Stimulated activated CD4-positive, alpha-beta T cell treated with anti-CD3 and anti-CD28 coated beads, Interleukin-2, amount 100 ng/mL, for 24 hours (primary cell): Measurements from ENCODE around the gene GPHN.

Source experiments
- DNase-seq, 2 donors: peaks; one replicate each; pipeline ENCODE4 v3.0.0-alpha.2; 2020

The GPHN gene

DNA sequence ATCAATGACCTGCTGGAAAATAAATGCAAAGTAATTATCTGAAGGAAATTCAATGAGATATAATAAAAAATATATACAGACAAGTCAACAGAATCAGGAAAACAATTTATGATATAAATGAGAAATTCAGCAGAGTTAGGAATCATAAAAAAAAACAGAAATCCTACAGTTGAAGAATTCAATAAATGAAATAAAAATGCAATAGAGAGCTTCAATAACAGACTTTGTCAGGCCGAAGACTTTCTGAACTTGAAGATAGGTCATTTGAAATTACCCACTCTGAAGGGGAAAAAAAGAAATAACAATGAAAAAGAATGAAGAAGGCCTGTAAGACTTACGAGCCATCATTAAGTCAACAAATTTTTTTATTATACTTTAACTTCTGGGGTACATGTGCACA, 665.8 kb downstream of the GPHN start:
- DNase-seq = no peak

DNA sequence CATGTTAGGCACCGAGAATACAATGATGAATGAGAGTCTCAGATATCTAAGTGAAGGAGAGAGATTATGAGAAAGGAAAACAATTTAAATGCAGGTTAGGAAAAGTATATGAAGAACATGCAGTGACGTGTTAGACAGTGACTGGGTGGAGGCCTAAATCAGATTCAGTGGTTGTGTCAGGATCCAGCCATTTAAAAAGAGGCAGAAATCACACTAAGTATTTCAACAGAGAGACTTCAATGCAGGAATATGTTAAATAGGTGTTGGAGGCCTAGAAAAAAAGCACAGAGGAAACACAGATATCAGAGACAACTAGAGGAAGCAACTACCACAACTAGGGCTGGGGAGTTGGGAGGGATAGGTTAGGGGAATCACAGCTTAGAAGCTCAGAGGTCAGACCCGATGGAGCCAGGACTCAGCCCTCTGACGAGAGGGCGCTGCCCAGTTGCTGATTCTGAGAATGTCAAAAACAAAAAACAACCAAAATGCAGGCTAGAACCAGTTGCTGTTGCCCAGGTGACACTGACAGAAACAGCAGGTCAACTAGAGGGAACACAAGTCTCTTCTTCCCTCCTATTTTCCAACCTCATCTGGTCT, 678.3 kb downstream of the GPHN start:
- DNase-seq = no peak

DNA sequence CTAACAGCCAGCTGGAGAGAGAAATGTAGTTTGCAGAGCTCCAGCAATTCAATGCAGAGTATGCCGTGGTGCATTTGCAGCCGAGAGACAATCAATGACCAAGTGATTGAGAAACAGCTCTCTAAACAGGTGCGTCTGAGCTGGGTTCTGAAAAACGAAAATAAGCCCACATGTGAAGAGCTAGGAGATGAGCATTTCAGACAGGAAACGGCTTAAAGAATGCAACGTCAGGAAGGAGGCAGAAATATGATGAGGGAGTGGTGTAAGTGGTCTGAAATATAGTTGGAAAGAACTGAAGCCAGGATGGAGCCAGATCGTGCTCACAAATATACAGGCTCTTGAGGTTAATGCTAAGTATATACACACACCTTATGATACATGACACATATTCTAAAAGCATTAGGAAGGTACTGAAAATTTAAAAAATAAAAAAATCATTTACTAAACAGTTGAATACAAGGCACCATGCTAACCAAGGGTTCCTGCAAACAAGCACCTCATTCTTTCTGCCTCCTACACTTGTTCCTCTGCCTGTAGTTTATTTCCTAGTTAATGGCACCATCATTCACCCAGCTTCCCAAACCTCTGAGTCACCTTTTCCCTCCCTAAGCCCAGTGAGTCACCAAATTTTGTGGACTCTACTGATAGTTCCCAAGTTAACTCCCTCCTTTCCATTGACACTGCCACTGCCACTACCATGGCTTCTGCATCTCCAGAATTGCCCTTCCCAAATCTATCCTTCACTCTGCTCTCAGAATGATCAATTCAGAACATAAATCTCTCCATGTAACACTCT, 679.0 kb downstream of the GPHN start:
- no peak for DNase-seq

DNA sequence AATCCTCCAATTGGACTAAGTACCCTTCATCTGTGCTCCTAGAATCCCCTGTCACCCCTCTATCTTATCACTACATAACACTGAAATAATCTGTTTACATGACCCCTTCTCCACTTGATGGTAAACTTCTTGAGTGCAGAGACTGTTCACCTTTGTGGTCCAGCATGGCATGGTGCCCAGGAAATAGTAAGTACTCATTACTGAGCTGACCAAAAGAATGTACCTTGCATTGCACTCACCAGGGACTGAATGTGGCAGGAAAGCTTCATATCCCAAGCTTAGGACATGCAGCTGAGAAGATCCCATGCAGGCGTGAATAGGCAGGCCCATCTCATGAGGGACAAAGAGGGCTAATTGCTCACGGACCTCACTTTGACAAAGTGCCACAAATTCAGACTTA, 679.9 kb downstream of the GPHN start:
- no peak for DNase-seq

DNA sequence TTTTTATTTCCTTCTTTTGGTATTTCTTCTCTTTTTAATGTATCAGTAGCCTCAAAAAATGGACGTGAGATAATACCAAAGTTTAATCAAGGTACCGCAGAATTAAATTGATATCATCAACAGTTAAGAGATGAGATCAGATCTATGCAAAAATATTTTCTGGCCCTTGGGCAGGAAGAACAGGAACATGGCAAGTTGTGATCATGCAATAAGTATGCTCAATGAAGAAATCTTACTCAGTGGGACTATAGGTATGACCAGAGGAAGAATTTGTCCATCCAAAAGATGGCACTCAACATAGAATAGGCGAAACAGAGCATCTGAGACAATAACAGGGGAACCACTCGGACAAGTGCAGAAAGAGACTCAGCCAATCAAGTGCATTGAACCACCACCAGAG, 680.4 kb downstream of the GPHN start:
- DNase-seq = no peak

DNA sequence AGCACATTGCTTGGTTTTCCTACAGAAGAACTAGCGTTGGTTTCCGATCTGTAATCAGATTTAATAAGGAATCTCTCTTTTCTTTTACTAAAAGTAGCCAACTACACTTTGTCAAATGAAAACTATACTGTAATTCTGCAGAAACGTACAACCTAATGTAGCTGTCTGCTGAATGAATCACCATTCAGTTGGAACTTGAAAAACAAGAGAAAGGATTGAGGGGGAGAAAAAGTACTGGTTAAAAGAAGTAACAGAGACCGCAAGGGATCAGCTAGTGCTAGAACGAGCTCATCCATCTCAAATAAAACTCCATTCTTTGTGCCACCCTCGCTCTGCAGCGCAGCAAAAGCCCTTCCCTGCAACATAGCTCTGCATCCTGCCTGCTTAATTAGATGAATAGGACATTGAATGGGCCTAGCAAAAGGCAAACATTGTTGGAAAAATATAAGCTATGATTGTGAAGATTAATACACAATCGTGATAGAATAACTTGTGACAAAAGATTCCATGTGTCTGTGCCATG, 683.9 kb downstream of the GPHN start:
- DNase-seq = no peak

DNA sequence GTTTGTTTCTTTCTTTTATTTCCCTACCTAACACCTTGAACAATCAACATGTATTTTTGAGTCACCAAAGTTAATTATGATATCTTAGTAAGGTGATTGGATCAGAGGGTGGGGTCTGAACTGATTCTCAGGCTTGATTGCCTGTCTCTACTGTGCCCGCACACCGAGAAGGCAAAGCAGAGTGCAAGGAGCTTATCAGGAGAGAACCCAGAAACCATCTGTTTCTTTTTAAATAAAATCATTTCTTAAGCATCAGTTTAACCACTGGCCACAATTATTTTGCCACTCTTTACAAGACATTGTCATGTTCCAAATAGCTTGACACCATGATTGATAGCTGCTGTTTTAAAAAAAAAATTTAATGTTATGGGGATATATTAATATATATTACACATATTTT, 684.4 kb downstream of the GPHN start:
- no peak for DNase-seq

DNA sequence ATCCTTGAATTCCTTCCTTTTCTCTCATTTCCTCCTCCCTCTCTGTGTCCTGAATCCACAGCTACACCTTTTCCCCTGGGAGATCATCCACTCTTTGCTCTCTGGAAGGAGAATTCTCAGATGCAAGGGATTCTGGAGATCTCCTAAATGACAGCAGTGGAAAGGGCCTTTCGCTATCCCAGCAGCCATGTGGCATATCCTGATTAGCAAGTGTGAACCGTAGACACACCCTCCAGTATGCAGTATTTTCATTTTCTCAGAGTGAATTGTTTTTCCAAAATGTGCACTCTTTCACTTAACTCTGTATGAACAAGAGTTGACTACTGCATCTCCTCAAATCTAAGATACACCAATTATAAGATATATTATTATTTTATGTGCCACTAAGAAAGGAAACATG, 687.3 kb downstream of the GPHN start:
- no peak for DNase-seq

DNA sequence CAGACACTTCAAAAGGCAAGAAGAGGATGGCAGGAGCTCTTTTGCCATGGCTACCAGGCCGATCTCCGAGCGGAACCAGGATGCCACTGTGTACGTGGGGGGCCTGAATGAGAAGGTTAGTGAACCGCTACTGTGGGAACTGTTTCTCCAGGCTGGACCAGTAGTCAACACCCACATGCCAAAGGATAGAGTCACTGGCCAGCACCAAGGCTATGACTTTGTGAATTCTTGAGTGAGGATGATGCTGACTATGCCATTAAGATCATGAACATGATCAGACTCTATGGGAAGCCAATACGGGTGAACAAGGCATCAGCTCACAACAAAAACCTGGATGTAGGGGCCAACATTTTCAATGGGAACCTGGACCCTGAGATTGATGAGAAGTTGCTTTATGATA, 691.1 kb downstream of the GPHN start:
- DNase-seq = no peak

DNA sequence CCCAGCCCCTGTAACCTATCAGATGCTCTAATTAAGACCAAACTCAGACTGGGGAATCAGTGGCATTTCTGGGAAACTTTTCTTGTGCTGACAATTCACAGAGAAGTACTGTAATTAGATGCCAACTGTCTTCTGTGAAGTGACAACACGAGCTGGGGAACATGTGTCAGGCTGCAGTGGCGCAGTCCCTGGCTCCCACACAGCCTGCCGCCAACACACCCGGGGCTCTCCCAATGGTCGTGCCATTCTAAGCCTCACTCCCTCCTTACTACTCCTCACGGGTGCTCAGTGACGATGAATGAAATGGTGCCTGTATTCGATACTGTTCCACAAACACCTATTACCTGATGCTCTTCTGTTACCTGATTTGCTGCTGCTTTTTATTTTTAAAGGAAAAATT, 699.9 kb downstream of the GPHN start:
- DNase-seq = no peak

DNA sequence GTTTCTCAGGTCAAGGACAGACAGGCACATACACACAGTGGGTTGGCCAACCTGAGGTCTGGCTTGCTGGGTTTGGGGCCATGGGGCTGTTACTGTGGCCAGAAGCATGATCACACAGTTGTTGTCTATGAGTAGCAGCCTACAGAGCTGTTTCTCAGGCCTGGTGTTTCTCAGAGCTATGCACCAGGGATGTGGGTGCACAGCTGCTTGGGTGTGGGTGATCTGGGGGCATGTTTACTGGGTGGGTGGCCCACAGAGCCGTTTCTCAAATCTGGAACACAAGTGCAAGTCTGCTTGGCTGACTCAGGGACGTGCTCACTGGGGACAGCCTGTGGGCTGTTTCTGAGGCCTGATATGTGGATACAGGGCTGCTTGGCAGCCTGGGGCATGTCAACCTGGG, 710.2 kb downstream of the GPHN start:
- no peak for DNase-seq

DNA sequence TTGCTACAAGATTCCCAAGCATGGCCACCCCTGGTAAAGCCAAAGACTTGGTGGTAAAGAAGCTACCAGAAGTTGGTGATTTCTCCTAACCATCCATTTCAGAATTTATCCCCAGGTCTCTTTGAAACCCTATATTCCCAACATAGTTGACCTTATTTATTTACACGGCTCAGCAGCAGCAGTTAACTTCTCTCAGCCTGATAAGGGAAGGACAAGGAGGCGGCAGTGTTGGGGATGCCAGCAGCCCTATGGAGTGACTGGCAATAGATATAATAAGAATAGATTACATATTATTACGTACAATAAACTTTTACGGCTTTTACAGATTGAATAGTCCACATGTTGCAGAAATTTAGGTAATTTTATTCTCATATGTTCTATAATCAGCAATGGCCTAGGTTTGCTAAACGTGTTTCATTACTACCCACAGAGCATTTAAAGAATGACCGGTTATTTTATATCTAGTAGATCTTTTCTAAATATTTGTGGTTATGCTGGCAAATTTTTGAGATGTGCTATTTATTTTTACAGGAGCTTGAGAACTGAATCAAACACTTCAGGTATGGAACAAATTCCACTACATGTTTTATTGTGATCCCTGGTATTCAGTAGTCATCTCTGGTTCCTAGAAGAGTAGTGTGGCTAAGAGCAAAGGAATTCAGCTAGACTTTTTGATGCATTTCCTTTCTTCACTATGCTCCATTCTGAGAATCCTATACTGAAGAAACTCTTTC, 713.5 kb downstream of the GPHN start:
- no peak for DNase-seq

DNA sequence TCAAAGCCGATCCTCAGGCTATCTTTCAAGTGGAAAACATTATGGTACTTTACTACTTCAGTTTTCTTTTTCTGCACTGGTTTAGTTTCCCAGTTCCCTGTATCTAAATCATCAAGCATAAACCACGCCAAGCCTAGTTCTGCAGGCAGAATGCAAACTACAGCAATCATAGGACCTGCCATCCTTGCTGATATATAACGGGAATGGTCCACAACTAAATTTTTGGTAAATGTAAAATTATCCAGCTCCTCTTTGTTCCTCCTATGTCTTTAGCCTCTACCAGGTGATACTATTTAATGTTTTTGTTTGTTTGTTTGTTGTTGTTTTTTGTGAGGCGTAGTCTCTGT, 714.0 kb downstream of the GPHN start:
- DNase-seq = no peak

DNA sequence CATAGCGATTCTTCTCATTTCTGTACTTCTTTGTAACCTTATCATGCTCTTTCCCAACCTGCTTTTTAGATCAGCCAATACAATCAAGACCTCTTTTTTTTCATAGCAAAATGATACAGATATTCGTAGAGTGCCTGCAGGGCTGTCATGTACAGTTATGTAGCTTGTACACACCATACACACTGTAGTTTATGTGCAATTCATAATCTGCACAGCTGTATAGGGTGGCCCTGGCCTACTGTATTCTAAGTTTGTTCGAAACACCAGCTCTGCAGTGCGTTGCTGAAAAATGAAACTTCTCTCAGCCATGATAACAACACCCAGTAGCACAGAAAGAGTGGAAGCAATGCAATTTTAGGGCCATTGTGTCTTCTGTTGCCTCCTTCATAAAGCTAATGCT, 717.6 kb downstream of the GPHN start:
- DNase-seq = no peak

DNA sequence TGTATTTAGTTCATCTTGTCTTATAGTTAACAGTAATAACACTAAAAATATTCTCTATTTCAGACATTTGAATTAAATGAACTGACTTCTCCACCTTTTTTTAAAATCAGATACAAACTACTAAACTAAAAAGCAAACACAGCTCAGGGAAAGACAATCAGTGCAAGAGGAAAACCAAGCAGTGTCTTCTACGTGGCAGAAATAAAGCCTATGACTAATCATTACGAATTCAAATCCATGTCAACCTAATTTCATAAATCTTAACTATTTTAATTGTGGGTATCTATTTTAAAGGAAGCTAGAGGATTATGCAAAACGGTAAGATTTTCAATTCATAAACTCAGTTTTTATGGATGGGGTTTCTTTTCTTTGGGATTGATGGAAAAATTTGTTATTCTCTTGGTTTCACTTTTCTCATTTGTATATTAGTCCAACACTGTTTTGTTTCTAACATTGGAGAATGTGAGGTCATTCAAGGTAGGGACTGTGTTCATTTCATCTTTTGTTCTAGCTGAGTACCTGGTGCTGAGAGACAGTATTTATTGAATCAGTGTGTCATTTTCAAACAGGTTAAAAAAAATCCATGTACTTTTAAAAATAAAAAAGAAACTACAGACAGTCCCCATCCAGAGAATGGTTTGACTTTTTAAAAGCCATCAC, 720.5 kb downstream of the GPHN start:
- DNase-seq = no peak
